Measurements from ENCODE around the gene NEK2.

DNA sequence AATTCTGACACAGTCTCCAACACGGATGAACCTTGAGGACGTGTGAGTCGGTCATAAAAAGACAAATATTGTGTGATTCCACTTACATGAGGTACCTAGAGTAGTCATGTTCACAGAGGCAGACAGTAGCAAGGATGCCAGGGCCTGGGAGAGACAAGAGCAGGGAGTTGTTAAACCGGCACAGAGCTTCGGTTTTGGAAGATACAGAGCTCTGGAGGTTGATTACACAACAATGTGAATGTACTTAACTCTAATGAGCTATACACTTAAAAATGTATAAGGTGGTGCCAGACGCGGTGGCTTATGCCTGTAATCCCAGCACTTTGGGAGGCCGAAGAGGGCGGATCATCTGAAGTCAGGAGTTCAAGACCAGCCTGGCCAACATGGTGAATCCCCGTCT, 37.8 kb upstream of the NEK2 start:
- TF ChIP-seq, protein P1, sequence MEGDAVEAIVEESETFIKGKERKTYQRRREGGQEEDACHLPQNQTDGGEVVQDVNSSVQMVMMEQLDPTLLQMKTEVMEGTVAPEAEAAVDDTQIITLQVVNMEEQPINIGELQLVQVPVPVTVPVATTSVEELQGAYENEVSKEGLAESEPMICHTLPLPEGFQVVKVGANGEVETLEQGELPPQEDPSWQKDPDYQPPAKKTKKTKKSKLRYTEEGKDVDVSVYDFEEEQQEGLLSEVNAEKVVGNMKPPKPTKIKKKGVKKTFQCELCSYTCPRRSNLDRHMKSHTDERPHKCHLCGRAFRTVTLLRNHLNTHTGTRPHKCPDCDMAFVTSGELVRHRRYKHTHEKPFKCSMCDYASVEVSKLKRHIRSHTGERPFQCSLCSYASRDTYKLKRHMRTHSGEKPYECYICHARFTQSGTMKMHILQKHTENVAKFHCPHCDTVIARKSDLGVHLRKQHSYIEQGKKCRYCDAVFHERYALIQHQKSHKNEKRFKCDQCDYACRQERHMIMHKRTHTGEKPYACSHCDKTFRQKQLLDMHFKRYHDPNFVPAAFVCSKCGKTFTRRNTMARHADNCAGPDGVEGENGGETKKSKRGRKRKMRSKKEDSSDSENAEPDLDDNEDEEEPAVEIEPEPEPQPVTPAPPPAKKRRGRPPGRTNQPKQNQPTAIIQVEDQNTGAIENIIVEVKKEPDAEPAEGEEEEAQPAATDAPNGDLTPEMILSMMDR (conservative IDR thresholded peaks at IDR 0.05) = no peak
- TF ChIP-seq EZH2 (IDR thresholded peaks at IDR 0.05; ENCODE audit: low read depth) = no peak

Measured in PC-9 (cell line).